MM.1S (cell line): ENCODE results near the gene EXOC5.

Source experiments
- DNase-seq: peaks from one replicate; pipeline ENCODE4 v3.0.0-alpha.2; 2015
- H2AFZ ChIP-seq: fragments of 300-600 bp; sonication (generic); 2 replicates; pipeline ENCODE4 v1.6.0; 2016; ENCODE audit warnings: antibody characterized with exemption, low read length
- H3F3A ChIP-seq: fragments of 300-600 bp; sonication (generic); 2 replicates; pipeline ENCODE4 v1.6.1; 2016; ENCODE audit warnings: mild to moderate bottlenecking, antibody characterized with exemption, low read length, moderate library complexity, mixed read lengths; ENCODE audit not compliant: insufficient read depth
- H3K27ac ChIP-seq: fragments of 300-600 bp; sonication (generic); 2 replicates; pipeline ENCODE4 v1.5.1; 2016; ENCODE audit warnings: mild to moderate bottlenecking, low read length
- H3K27me3 ChIP-seq: fragments of 300-600 bp; sonication (generic); replicated peaks from 2 replicates; pipeline ENCODE4 v1.6.0; 2016; ENCODE audit warnings: low read length; ENCODE audit not compliant: insufficient read depth
- H3K36me3 ChIP-seq: fragments of 300-600 bp; sonication (generic); replicated peaks from 2 replicates; pipeline ENCODE4 v1.6.1; 2016; ENCODE audit warnings: mild to moderate bottlenecking, low read length, mixed read lengths; ENCODE audit not compliant: insufficient read depth
- H3K4me1 ChIP-seq: fragments of 300-600 bp; sonication (generic); 2 replicates; pipeline ENCODE4 v1.6.1; 2016; ENCODE audit warnings: low read length, mixed read lengths
- H3K4me2 ChIP-seq: fragments of 300-600 bp; sonication (generic); 2 replicates; pipeline ENCODE4 v1.6.0; 2016; ENCODE audit warnings: low read depth, low read length
- H3K4me3 ChIP-seq: fragments of 300-600 bp; sonication (generic); 2 replicates; pipeline ENCODE4 v1.5.1; 2016; ENCODE audit warnings: low read length, mixed read lengths
- H3K79me2 ChIP-seq: fragments of 300-600 bp; sonication (generic); 2 replicates; pipeline ENCODE4 v1.6.1; 2016; ENCODE audit warnings: mixed run types, low read length, mixed read lengths
- H3K9ac ChIP-seq: fragments of 300-600 bp; sonication (generic); 2 replicates; pipeline ENCODE4 v1.6.1; 2016; ENCODE audit warnings: low read length, mixed read lengths
- H3K9me2 ChIP-seq: fragments of 300-600 bp; sonication (generic); replicated peaks from 2 replicates; pipeline ENCODE4 v1.6.1; 2016; ENCODE audit warnings: mild to moderate bottlenecking, low read length, mixed read lengths; ENCODE audit not compliant: insufficient read depth
- H3K9me3 ChIP-seq: fragments of 300-600 bp; sonication (generic); replicated peaks from 2 replicates; pipeline ENCODE4 v1.6.1; 2016; ENCODE audit warnings: mild to moderate bottlenecking, low read length, mixed read lengths; ENCODE audit not compliant: insufficient read depth
- H4K20me1 ChIP-seq: fragments of 300-600 bp; sonication (generic); 2 replicates; pipeline ENCODE4 v1.6.1; 2016; ENCODE audit warnings: mild to moderate bottlenecking, low read length, moderate library complexity, mixed read lengths; ENCODE audit not compliant: insufficient read depth
- CTCF ChIP-seq: fragments of 300-600 bp; sonication (generic); IDR thresholded peaks from 2 replicates; pipeline ENCODE4 v1.5.1; 2016; ENCODE audit warnings: antibody characterized with exemption, low read length, mixed read lengths
- EZH2 ChIP-seq: fragments of 300-600 bp; sonication (generic); optimal IDR thresholded peaks from 2 replicates; pipeline ENCODE3; 2017; ENCODE audit warnings: low read depth, mild to moderate bottlenecking, antibody characterized with exemption, low read length, mixed read lengths
- EZH2phosphoT487 ChIP-seq: fragments of 300-600 bp; sonication (generic); IDR thresholded peaks from 2 replicates; pipeline ENCODE4 v1.6.1; 2018; ENCODE audit warnings: antibody characterized with exemption, low read length

The EXOC5 gene

GRCh38 chr14:57160333-57160732 is 108.4 kb downstream of the EXOC5 start:
- Histone ChIP-seq H3F3A (no peaks in the 10 kb centered on the region), H3K9me2 (no peaks in the 10 kb centered on the region), H4K20me1 (no peaks in the 10 kb centered on the region), H3K27me3 (no peaks in the 10 kb centered on the region), H3K36me3 (no peaks in the 10 kb centered on the region), H3K4me1 (no peaks in the 10 kb centered on the region), H2AFZ (no peak overlapping the region), H3K9ac (no peak overlapping the region), H3K4me2 (no peak overlapping the region), H3K79me2 (no peaks in the 10 kb centered on the region), H3K27ac (no peak overlapping the region), H3K4me3 (no peak overlapping the region), H3K9me3 (no peaks in the 10 kb centered on the region)
- DNase-seq: no peak
- no peak for TF ChIP-seq CTCF
- TF ChIP-seq EZH2: no peak
- TF ChIP-seq EZH2phosphoT487: no peak

- Histone ChIP-seq H3F3A (no peaks in the 10 kb centered on the region), H3K36me3 (no peaks in the 10 kb centered on the region), H3K27ac (no peak overlapping the region), H3K9ac (no peak overlapping the region), H4K20me1 (no peaks in the 10 kb centered on the region), H3K27me3 (no peaks in the 10 kb centered on the region), H3K9me3 (no peaks in the 10 kb centered on the region), H2AFZ (no peak overlapping the region), H3K4me3 (no peak overlapping the region), H3K9me2 (no peaks in the 10 kb centered on the region), H3K4me1 (no peaks in the 10 kb centered on the region), H3K4me2 (no peak overlapping the region), H3K79me2 (no peaks in the 10 kb centered on the region)
- TF ChIP-seq CTCF (no peak), EZH2 (no peak), EZH2phosphoT487 (no peak)
- no peak for DNase-seq
Measured at GRCh38 chr14:57153286-57153685, 115.4 kb downstream of the EXOC5 start.
